ENCODE measurements around the gene MICOS13.

Gene MICOS13

GRCh38 chr19:5719274-5719960 is 39.1 kb upstream of the MICOS13 start:
- peak overlapping the region; percentile 93 for H3K4me2 ChIP-seq (ENCODE audit: low read depth, low read length, poor library complexity, severe bottlenecking)
- H3K9me3 ChIP-seq (ENCODE audit: insufficient read depth, low read depth, low read length), result no peaks in the 10 kb centered on the region
- peaks cover 42% of the 10 kb centered on the region for H4K20me1 ChIP-seq (ENCODE audit: insufficient read depth, low read length, poor library complexity, severe bottlenecking)
- peaks cover 22% of the 10 kb centered on the region for H3K4me1 ChIP-seq (ENCODE audit: insufficient read depth, low read length, poor library complexity, severe bottlenecking)
- no peaks in the 10 kb centered on the region for H3F3A ChIP-seq (ENCODE audit: low read depth)
- peak overlapping the region; percentile 92 for H3K9ac ChIP-seq (ENCODE audit: low read depth, low read length, poor library complexity, severe bottlenecking)
- peak overlapping the region; percentile 42; the same call in 1 of the 2 replicates for H2AFZ ChIP-seq (ENCODE audit: low read length)
- H3K9me2 ChIP-seq (replicated peaks; ENCODE audit: low read depth, low read length), result no peaks in the 10 kb centered on the region
- H3K4me3 ChIP-seq (ENCODE audit: low read length, poor library complexity, severe bottlenecking), result peak overlapping the region; percentile 100
- TF ChIP-seq CTCF (conservative IDR thresholded peaks at IDR 0.05; ENCODE audit: low read length) (no peak), EZH2phosphoT487 (IDR thresholded peaks at IDR 0.05; ENCODE audit: borderline replicate concordance) (no peak)
- H3K36me3 ChIP-seq (ENCODE audit: insufficient read depth, low read length), result no peaks in the 10 kb centered on the region
- no peaks in the 10 kb centered on the region for H3K27me3 ChIP-seq (ENCODE audit: insufficient read depth, low read length, poor library complexity, severe bottlenecking)
- peaks cover 51% of the 10 kb centered on the region for H3K79me2 ChIP-seq (ENCODE audit: insufficient read depth, low read length)

GRCh38 chr19:5718579-5719273 is 38.4 kb upstream of the MICOS13 start:
- peaks cover 5% of the 10 kb centered on the region; the same call in 1 of the 2 replicates for H3K36me3 ChIP-seq (ENCODE audit: insufficient read depth, low read length)
- no peaks in the 10 kb centered on the region for H3K27me3 ChIP-seq (ENCODE audit: insufficient read depth, low read length, poor library complexity, severe bottlenecking)
- H3K4me1 ChIP-seq (ENCODE audit: insufficient read depth, low read length, poor library complexity, severe bottlenecking), result peaks cover 22% of the 10 kb centered on the region
- peaks cover 42% of the 10 kb centered on the region for H4K20me1 ChIP-seq (ENCODE audit: insufficient read depth, low read length, poor library complexity, severe bottlenecking)
- H3F3A ChIP-seq (ENCODE audit: low read depth), result no peaks in the 10 kb centered on the region
- peaks cover 56% of the 10 kb centered on the region for H3K79me2 ChIP-seq (ENCODE audit: insufficient read depth, low read length)
- H3K9ac ChIP-seq (ENCODE audit: low read depth, low read length, poor library complexity, severe bottlenecking), result peak overlapping the region; percentile 92
- H3K4me2 ChIP-seq (ENCODE audit: low read depth, low read length, poor library complexity, severe bottlenecking), result peak overlapping the region; percentile 93
- peak overlapping the region; percentile 100 for H3K4me3 ChIP-seq (ENCODE audit: low read length, poor library complexity, severe bottlenecking)
- no peaks in the 10 kb centered on the region for H3K9me2 ChIP-seq (replicated peaks; ENCODE audit: low read depth, low read length)
- TF ChIP-seq EZH2phosphoT487 (IDR thresholded peaks at IDR 0.05; ENCODE audit: borderline replicate concordance) (no peak), CTCF (conservative IDR thresholded peaks at IDR 0.05; ENCODE audit: low read length) (no peak)
- H3K9me3 ChIP-seq (ENCODE audit: insufficient read depth, low read depth, low read length), result no peaks in the 10 kb centered on the region
- H2AFZ ChIP-seq (ENCODE audit: low read length), result no peak overlapping the region

- Histone ChIP-seq H3K4me3 (ENCODE audit: low read length, poor library complexity, severe bottlenecking) (peak overlapping the region; percentile 100), H3K4me2 (ENCODE audit: low read depth, low read length, poor library complexity, severe bottlenecking) (peak overlapping the region; percentile 93), H3K36me3 (ENCODE audit: insufficient read depth, low read length) (peaks cover 11% of the 10 kb centered on the region; the same call in 1 of the 2 replicates), H3K9me2 (replicated peaks; ENCODE audit: low read depth, low read length) (no peaks in the 10 kb centered on the region), H3K79me2 (ENCODE audit: insufficient read depth, low read length) (peaks cover 60% of the 10 kb centered on the region), H3F3A (ENCODE audit: low read depth) (no peaks in the 10 kb centered on the region), H3K9me3 (ENCODE audit: insufficient read depth, low read depth, low read length) (no peaks in the 10 kb centered on the region), H3K4me1 (ENCODE audit: insufficient read depth, low read length, poor library complexity, severe bottlenecking) (peaks cover 22% of the 10 kb centered on the region), H4K20me1 (ENCODE audit: insufficient read depth, low read length, poor library complexity, severe bottlenecking) (peaks cover 42% of the 10 kb centered on the region), H3K9ac (ENCODE audit: low read depth, low read length, poor library complexity, severe bottlenecking) (peak overlapping the region; percentile 92), H3K27me3 (ENCODE audit: insufficient read depth, low read length, poor library complexity, severe bottlenecking) (no peaks in the 10 kb centered on the region), H2AFZ (ENCODE audit: low read length) (no peak overlapping the region)
- TF ChIP-seq EZH2phosphoT487 (IDR thresholded peaks at IDR 0.05; ENCODE audit: borderline replicate concordance) (no peak), CTCF (conservative IDR thresholded peaks at IDR 0.05; ENCODE audit: low read length) (no peak)
Measured at GRCh38 chr19:5718037-5718578, 37.8 kb upstream of the MICOS13 start.
